NCI-H128 (cell line): ENCODE measurements around the gene NTSR1.

Experiments
- DNase-seq: peaks from one replicate; lab custom pipeline; 2025; ENCODE audit not compliant: unreplicated experiment; lab: John Stamatoyannopoulos, UW

The NTSR1 gene

DNA sequence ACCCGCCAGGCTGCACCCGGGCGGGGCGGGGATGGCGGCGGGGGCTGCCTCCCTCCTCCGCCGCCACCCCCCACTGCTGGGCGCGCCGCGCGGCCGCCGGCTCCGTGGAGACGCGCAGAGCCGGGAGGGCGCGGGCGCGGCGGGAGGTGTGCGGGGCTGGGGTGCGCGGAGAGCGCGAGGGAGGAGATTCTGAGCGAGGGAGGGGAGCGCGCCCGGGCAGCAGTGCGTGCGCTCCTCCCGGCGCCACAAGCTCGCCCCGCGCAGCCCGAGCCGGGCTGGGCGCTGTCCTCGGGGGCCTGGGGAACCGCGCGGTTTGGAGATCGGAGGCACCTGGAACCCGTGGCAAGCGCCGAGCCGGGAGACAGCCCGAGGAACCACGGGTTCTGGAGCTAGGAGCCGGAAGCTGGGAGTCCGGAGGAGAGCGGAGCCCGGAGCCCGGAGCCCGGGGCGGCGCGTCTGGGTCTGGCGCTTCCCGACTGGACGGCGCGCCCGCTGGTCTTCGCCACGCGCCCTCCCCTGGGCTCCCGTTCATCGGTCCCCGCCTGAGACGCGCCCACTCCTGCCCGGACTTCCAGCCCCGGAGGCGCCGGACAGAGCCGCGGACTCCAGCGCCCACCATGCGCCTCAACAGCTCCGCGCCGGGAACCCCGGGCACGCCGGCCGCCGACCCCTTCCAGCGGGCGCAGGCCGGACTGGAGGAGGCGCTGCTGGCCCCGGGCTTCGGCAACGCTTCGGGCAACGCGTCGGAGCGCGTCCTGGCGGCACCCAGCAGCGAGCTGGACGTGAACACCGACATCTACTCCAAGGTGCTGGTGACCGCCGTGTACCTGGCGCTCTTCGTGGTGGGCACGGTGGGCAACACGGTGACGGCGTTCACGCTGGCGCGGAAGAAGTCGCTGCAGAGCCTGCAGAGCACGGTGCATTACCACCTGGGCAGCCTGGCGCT, at the start of gene NTSR1:
Gene NTSR1 (plus strand): TSS at position 246 of the 946 bp plus-strand sequence. CDS start 372 bp downstream, at position 618.
- DNase-seq: no peak

DNA sequence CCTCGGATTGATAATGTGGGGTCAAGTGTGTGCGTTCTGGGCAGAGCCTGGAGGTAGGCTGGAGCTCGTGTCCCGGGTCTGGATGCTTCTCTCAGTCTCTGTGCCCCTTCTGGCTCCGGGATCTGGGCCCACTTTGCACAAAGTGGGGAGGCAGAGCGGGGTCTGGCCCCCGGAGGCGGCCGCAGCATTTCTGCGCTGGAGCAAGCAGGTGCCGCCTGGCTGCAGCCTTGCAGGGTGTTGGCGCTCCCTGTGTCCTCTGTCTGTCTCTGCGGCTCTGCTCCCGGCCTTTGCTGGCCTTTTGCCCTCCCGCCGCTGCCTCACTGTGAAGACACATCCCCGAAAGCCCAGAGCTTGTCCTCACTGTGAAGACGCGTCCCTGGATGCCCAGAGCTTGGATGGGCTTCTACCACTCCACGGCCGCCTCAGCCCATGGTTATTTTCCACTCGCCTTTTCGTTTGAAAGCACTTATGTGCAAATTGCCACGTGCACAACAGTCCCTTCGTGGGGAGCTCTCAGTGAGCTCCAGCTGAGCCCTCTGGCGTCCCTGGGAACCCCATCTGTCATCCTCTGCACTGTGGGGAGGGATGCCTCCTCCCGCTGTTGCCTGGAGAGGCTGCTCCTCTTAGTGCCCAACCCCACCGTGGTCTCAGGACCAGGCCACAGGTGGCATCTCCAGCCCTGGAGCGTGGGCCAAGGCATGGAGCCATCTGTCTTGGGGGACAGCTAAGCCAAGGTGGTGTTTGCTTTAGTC, 49.0 kb upstream of the NTSR1 start:
- no peak for DNase-seq

DNA sequence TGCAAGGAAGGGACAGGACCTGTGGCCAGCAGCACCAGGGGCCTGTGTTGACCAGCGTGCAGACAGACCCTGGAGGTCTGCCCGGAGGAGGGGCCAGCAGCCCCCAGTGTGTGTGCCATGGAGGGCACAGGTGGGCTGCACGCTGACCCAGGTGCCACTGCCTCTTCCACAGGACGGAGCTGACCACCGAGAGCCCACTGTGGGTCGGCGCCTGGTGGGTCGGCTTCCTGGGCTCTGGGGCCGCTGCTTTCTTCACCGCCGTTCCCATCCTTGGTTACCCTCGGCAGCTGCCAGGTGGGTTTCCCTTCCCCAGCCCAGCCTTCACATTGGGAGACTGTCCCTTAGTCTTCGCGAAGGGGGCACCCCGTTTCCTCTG, 48.4 kb upstream of the NTSR1 start:
- no peak for DNase-seq

DNA sequence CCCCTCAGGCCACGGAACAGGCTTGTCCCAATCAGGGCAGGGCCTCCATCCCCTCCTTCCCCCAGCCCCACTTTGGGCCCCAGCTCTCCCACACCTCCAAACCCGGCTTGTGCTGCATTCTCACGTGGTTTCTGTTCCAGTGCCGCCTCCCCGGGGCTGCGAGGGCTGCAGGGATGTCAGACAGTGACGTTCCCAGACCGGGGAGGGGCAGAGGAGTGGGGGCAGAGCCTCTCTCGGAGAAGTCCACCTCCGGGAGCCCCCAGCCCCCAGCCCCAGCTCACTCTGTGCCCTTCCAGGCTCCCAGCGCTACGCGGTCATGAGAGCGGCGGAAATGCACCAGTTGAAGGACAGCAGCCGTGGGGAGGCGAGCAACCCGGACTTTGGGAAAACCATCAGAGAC, 47.9 kb upstream of the NTSR1 start:
- DNase-seq: no peak

DNA sequence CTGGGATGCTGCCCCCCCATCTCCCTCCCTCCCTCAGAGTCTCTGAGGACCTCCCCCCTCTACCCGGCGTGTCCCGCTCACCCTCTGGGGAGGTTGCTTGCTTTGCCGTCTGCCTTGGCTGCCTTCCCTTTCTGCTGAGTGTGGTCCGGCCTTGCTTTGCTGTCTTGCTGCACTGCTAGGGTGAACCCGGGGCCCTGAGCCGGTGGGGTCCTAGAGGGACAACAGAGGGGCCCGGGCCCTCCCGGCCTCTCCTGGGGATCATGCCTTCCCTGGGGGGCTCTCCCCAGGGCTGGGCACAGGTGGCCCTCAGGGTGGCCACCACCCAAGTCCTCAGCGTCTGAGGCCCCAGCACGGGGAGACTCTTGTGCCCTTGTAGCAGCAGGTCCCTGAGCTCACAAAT, 47.0 kb upstream of the NTSR1 start:
- no peak for DNase-seq

DNA sequence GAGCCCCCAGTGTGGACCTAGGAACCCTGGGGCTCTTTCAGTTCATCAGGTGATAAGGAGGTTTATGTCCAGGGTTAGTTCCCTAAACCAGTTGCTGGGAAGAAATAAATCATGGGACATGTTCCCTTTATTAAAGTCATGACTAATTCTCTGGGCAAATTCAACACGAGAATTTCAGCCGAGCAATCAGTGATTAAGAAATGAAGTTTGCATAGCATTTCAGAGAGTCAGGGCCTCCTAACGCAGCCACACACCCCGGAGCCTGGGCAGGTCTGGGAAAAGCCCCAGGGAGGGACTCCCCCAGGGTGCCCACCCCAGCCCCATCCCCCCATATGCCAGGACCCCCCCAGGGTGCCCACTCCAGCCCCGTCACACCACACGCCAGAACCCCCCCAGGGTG, 46.2 kb upstream of the NTSR1 start:
- DNase-seq: no peak

DNA sequence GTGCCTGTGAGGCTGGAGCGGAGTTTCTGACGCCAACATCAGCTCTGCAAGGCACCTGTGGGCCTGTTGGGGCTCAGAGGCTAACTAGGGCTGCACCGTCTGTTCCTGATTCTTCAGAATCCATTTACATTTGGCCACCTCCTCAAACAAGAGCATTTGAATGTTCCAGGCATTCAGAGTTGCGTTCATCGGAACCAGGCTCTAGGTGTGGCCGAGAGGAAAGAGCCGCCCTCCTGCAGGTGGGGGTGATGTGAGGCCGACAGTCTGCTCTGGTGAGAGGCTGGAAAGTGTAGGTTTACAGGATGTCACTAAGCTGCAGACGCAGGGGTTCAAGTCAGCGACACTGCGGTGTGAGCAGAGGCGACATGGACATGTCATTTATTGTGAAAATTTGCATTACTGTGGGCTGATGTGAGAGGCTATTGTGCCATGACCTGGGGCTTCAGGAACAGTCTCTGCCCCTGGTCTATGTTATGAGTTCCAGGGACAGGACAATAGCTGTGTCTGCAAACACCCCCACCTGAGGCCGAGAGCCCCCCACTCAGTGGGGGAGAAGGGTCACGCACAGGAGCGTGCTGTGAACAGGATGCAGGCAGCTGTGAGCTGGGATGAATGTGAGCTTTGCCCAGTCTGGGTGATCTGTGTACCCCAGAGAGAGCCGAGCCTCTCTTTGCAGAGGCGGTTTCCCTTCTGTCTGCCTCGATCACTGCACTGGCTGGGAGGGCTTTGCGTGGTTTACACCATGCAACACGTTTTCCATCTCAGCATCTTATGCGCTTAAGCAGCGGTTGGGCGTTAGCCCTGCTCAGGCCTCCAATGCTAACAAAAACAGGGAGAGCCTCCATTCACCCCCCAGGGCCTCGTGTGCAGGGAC, 45.3 kb upstream of the NTSR1 start:
- no peak for DNase-seq

DNA sequence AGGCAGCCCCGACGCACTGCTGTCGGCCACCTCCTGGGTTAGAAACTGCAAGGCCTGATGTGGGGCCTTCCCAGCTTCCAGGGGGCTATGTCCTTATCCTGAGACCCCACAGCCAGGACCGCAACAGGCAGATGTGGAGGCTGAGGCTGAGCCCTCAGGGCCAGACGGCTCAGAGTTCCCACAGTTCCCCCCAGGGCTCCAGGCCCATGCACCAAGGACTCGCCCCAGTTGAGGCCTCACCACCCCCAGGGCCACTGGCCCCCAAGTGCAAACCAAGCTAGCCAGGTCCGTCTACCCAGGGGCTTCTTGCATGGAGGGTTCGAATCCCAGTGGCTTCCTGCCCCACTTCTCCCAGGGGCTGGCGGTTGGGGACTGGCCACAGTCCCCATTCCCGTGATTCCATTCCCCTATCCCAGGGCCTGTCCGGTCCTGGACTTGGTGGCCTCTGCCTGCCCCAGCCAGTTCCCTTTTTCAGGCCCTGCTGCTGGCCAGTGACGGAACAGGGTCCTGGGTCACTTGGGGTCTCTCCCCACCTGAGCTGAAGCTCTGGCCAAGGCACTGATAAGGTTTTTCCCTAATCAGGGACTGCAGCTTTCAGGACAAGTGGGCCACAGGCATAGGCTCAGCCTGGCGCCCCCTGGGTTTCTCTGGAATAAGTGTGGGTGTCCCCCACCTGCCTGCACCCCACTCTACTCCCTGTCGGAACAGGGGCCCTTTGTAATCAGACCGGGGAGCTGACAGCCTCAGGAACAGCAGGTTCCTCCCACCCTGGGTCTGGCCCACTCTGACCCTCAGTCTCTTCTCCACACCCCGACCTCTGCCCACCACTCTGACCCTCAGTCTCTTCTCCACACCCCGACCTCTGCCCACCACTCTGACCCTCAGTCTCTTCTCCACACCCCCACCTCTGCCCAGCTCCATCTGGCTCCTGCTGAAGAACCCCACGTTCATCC, 44.3 kb upstream of the NTSR1 start:
- no peak for DNase-seq

DNA sequence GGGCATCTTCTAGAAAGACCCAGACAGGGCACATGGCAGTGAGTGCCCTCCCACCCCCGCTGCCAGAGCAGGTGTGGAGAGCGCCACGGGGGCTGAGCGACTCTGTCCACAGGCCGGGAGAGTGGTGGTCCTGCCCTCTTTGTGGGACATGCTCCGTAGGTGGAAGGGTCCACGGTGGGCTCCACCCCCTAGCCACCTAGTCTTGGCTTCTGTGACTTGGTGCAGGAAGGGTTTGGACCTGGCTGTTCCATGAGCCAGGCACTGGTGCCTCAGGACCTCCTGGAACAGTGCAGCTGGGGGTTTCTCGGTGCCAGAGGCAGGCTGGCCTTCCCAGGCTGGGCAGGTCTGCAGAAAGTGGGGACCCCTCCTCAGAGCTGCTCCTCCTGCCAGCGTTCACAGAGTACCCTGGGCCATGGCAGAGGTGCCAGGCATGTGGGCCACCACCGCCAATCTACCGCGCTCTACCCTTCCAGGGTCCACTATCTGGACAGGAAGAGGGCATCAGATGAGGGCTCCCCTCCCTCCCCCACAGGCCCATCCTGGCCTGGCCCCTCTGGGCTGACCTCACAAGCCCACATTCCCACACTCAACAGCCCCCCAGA, 43.4 kb upstream of the NTSR1 start:
- no peak for DNase-seq

DNA sequence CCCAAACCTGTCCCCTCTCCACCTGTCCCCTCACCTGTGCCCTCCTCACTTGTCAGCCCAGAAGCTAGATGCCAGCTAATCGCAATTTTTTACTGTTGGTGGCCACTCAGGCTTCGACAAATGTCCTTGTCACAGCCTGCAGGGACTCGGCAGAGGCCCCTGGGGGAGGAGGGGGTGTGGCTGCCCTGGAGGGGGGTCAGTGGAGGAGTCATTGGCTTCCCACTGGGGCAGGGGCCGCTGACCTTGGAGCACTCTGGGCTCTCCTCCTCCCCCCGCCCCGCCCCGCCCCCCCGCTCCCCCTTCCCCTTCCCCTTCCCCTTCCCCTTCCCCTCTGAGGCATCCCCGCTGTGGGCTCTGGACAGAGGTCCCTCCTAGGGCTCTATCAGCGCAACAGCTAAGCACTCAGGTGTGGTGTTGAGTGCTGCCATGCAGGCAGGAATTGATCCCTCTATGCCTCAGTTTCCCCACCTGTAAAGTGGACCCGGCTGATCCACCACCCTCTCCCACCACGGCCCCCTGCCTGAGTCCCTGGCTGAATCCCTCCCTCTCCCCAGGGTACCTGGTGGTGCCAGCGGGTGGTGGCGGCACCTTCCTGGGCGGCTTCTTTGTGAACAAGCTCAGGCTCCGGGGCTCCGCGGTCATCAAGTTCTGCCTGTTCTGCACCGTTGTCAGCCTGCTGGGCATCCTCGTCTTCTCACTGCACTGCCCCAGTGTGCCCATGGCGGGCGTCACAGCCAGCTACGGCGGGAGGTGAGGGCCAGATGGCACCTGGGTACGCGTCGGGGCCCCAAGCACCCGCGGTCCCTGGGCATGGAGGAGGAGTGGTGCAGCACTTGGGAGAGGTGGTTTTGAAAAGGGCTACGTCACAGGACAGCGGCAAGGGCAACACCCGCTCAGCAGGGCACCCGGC, 42.6 kb upstream of the NTSR1 start:
- DNase-seq: no peak

DNA sequence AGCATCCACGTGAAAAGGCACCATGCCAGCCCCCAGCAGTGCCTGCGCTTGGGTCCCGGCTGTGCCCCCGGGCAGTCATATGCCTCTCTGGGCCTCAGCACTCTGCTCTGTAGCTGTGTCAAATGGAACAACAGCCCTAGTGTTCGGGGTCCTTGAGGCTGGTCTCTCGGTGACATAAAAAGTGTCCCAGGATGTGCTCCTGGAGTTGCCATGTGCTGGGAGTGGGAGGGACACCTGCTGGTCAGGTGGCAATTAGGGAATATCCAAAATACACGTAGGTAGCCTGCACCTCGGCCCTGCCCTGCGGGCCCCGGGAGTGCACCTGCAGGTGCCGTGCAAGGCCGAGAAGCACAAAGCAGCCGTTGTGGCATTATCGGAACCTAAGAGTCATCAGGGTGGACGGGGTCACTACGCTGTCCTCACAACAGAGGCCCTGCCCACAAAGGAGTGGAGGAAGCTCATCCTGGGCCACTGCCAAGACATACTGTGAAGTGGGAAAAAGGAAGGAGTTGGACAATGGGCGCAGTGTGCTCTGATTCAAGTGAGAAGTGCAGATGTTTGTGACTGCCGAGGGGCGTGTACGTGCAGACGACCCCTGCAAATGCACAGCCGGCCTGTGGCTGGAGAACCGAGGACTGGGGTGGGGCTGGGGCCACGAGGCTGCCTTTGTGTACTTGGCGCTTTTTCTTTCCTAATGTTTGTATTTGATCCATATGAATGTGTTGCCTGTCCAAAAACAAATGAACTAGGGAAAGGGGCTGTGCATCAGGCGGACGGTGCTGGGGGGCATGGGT, 41.7 kb upstream of the NTSR1 start:
- DNase-seq: no peak

DNA sequence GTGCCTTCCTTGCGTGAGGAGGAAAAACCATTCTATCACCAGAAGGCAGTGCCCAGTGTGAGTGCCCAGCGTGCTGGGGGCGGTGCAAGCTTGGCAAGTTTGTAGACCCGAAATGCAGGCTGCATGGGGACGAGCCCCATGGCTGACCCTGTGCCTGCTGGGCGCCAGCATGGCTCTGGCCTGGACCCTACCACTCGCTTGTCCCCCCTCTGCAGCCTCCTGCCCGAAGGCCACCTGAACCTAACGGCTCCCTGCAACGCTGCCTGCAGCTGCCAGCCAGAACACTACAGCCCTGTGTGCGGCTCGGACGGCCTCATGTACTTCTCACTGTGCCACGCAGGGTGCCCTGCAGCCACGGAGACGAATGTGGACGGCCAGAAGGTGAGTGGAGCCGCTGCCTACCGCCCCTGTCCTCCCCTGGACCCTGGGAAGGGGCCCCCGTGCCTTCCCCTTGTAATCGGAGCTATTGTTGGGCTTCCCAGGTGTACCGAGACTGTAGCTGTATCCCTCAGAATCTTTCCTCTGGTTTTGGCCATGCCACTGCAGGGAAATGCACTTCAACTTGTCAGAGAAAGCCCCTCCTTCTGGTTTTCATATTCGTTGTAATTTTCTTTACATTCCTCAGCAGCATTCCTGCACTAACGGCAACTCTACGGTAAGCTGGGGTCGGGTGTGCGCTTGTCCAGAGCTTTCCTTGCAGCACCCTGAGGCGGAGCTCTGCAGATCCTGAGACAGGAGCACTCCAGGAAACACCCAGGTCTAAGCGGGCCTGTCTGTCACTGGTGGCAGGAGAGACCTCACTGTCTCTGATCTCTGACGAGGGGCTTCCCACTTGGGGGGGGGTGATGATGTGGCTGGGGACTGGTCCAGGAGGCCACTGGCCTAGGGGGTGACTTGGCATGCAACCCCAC, 40.9 kb upstream of the NTSR1 start:
- DNase-seq: no peak

DNA sequence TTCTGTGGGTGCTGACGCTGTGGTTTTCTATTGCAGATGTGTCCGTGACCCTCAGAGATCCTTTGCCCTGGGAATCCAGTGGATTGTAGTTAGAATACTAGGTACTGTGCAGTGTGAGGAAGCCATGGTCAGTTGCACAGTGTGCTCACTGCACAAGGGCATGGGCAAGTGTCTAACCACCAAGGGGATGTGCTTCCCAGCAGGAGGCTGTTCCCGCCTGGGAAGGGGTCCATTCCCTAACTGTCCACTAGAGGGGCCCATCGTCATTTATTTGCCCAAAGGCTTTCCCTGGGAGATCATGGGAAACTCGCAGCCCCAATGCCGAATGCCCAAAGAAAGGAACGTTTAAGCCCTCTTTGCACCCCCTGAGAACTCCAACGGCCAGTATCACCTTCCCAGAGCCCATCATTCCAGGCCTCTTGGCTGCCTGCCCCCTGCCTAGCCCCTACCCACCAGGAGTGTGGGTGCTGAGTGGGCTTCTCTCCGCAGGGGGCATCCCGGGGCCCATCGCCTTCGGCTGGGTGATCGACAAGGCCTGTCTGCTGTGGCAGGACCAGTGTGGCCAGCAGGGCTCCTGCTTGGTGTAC, 40.1 kb upstream of the NTSR1 start:
- DNase-seq: peak; percentile 28

DNA sequence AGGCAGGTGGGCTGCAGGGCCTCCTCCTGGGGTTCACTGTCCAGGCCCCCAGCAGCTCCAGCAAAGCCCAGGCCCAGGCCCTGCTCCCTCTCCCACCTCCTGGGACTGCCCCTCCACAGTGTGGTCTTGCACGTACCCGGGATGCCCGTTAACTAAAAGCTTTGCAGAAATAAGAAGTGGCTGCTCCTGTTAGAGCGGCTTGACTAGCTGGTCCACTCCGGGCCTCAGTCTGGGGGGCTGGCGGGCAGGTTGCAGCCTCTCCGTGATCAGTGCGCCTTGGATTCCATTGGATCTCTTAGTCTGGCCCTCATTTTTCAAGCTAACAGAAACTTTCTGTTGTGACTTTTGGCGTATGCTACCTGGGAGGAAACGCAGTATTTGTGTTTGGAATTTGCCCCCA, 39.4 kb upstream of the NTSR1 start:
- DNase-seq: no peak

DNA sequence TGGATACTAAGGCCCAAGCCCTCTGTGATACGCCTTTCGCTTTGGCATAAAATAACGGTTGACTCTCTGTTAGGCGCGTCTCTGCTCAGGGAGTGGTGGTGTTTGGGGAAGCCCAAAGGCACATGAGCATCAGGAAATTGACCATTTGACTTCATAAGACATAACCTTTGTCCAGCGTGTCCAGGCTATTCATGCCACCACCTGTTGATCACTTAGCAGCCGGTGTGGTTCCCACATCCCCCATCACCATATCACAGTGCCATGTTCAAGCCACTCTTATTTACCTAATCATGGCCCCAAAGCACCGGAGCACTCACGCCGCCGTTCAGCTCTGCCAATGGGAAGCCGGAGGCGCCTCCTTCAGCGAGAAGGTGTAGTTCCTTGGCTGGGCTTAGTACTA, 38.5 kb upstream of the NTSR1 start:
- no peak for DNase-seq

DNA sequence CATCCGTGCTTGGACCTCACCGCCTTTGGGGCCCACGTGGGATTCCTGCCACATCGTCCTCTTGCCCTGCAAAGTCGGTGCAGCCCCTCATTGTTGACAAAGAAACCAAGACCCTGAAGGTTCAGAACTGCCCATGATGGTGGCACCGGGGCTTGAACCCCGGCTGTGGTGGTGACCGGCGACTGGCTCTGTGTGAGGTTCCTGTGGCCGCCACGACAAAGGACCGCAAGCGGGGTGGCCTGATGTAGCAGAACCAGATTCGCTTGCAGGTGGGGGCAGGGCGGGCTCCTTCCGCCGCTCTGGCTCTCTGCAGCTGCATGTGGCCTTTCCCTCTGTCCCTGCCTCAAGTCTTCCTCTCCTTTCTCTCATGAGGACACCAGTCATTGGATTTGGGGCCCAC, 37.6 kb upstream of the NTSR1 start:
- no peak for DNase-seq

DNA sequence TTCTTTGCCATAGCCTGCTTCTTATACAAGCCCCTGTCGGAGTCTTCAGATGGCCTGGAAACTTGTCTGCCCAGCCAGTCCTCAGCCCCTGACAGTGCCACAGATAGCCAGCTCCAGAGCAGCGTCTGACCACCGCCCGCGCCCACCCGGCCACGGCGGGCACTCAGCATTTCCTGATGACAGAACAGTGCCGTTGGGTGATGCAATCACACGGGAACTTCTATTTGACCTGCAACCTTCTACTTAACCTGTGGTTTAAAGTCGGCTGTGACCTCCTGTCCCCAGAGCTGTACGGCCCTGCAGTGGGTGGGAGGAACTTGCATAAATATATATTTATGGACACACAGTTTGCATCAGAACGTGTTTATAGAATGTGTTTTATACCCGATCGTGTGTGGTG, 36.9 kb upstream of the NTSR1 start:
- no peak for DNase-seq
